ENCODE results near the gene MBOAT7. TPM values are rescaled to one million over a fixed set of nuclear protein-coding genes. Genes with fewer than 3 reads are reported as not detected.

MBOAT7 gene
- total RNA-seq, 4 donors from 2014 or later = 85.8 to 370 (median 245) TPM

- TF ChIP-seq CTCF (IDR thresholded peaks at IDR 0.05) (no peak), POLR2A (IDR thresholded peaks at IDR 0.05) (no peak)
Observed at GRCh38 chr19:54211235-54211634, 21.9 kb upstream of the MBOAT7 start.

GRCh38 chr19:54209811-54210494 lies 20.6 kb upstream of the MBOAT7 start:
- Histone ChIP-seq H3K9me3 (no peaks in the 10 kb centered on the region), H3K27me3 (no peaks in the 10 kb centered on the region), H3K27ac (peak overlapping the region; percentile 70 to 87 (median 76)), H3K4me3 (peak overlapping the region in 1 of 4 donors; percentile 38), H3K4me1 (peaks cover 10 to 50% (median 19%) of the 10 kb centered on the region in 4 donors), H3K36me3 (peaks cover 0 to 32% (median 0%) of the 10 kb centered on the region in 3 donors)
- peak; percentile 56 to 92 (median 81) for DNase-seq
- TF ChIP-seq CTCF (IDR thresholded peaks at IDR 0.05) (no peak), POLR2A (IDR thresholded peaks at IDR 0.05) (peak; percentile 6 to 60)

More at GRCh38 chr19:54211235-54211634, 21.9 kb upstream of the MBOAT7 start:
- no peaks in the 10 kb centered on the region for H3K27me3 ChIP-seq
- peaks cover 10 to 43% (median 19%) of the 10 kb centered on the region in 4 donors for H3K4me1 ChIP-seq
- peaks cover 0 to 19% (median 0%) of the 10 kb centered on the region in 3 donors for H3K36me3 ChIP-seq
- H3K9me3 ChIP-seq = no peaks in the 10 kb centered on the region
- no peak for DNase-seq
- H3K4me3 ChIP-seq = peak overlapping the region in 1 of 4 donors; percentile 5
- peak overlapping the region in 2 of 4 donors; percentile 83 to 87 for H3K27ac ChIP-seq

- DNase-seq = no peak
- Histone ChIP-seq H3K9me3 (no peaks in the 10 kb centered on the region), H3K27ac (peak overlapping the region; percentile 70 to 87 (median 76)), H3K4me1 (peaks cover 10 to 57% (median 19%) of the 10 kb centered on the region in 4 donors), H3K4me3 (no peak overlapping the region), H3K36me3 (peaks cover 0 to 39% (median 0%) of the 10 kb centered on the region in 3 donors), H3K27me3 (no peaks in the 10 kb centered on the region)
- no peak for TF ChIP-seq CTCF (IDR thresholded peaks at IDR 0.05)
- no peak for TF ChIP-seq POLR2A (IDR thresholded peaks at IDR 0.05)
Observed at GRCh38 chr19:54209058-54209810, 19.9 kb upstream of the MBOAT7 start.

- H3K27me3 ChIP-seq = no peaks in the 10 kb centered on the region
- H3K9me3 ChIP-seq = no peaks in the 10 kb centered on the region
- DNase-seq = no peak
- peak overlapping the region; percentile 70 to 87 (median 76) for H3K27ac ChIP-seq
- peaks cover 10 to 63% (median 19%) of the 10 kb centered on the region in 4 donors for H3K4me1 ChIP-seq
- H3K4me3 ChIP-seq = no peak overlapping the region
- H3K36me3 ChIP-seq = peaks cover 0 to 44% (median 0%) of the 10 kb centered on the region in 3 donors
- no peak for TF ChIP-seq POLR2A (IDR thresholded peaks at IDR 0.05)
- no peak for TF ChIP-seq CTCF (IDR thresholded peaks at IDR 0.05)
Observed at GRCh38 chr19:54208784-54209057, 19.3 kb upstream of the MBOAT7 start.

GRCh38 chr19:54207983-54208783 lies 18.8 kb upstream of the MBOAT7 start:
- no peak overlapping the region for H3K4me3 ChIP-seq
- TF ChIP-seq CTCF (IDR thresholded peaks at IDR 0.05) (no peak), POLR2A (IDR thresholded peaks at IDR 0.05) (no peak)
- H3K36me3 ChIP-seq = peaks cover 0 to 49% (median 0%) of the 10 kb centered on the region in 3 donors
- H3K4me1 ChIP-seq = peaks cover 10 to 68% (median 22%) of the 10 kb centered on the region in 4 donors
- DNase-seq = peak in 2 of 3 donors; percentile 62 to 82
- no peaks in the 10 kb centered on the region for H3K9me3 ChIP-seq
- no peaks in the 10 kb centered on the region for H3K27me3 ChIP-seq
- H3K27ac ChIP-seq = peak overlapping the region; percentile 70 to 87 (median 76)

All from Peyer's patch (tissue), 4 donors.